ENCODE results near the gene ANO8. TPM values are rescaled to one million over a fixed set of nuclear protein-coding genes. Genes with fewer than 3 reads are reported as not detected.
"Not testable (repeated sequence)": the region's sequence is repeated elsewhere in the genome, so short reads cannot be mapped to it uniquely, and the experiment has no call there.

The ANO8 gene
- polyA plus RNA-seq, 4 donors: 1.9 to 5.1 (median 3.9) TPM

- FAIRE-seq (no peak), DNase-seq (no peak)
- WGBS, 3 donors: 90 to 94% (median 92%) methylated on average over 22 of the region's 22 CpGs
- Histone ChIP-seq H3K9me3 (ENCODE audit: control insufficient read depth in 2 of 2, insufficient read depth in 1 of 2, low read depth in 1 of 2, low read length in 1 of 2) (no peaks in the 10 kb centered on the region), H3K4me1 (ENCODE audit: control insufficient read depth in 3 of 3, insufficient read depth in 2 of 3, low read depth in 1 of 3, low read length in 2 of 3) (no peaks in the 10 kb centered on the region), H3K27ac (ENCODE audit: low read depth in 1 of 3, low read length in 2 of 3) (no peak overlapping the region), H3K4me3 (ENCODE audit: low read depth in 1 of 3, low read length in 3 of 3) (no peak overlapping the region), H3K27me3 (ENCODE audit: control insufficient read depth in 3 of 3, insufficient read depth in 3 of 3, low read length in 3 of 3) (peaks cover 0 to 3% (median 0%) of the 10 kb centered on the region in 3 donors), H3K36me3 (ENCODE audit: control insufficient read depth in 3 of 3, insufficient read depth in 2 of 3, low read depth in 1 of 3, low read length in 3 of 3) (no peaks in the 10 kb centered on the region)
Observed at GRCh38 chr19:17365361-17365760, 30.7 kb upstream of the ANO8 start.

GRCh38 chr19:17363852-17364605 is 29.4 kb upstream of the ANO8 start:
- not testable (repeated sequence) for DNase-seq; FAIRE-seq; H3K27ac ChIP-seq (ENCODE audit: low read depth in 1 of 3, low read length in 2 of 3); H3K9me3 ChIP-seq (ENCODE audit: control insufficient read depth in 2 of 2, insufficient read depth in 1 of 2, low read depth in 1 of 2, low read length in 1 of 2); H3K4me3 ChIP-seq (ENCODE audit: low read depth in 1 of 3, low read length in 3 of 3); H3K4me1 ChIP-seq (ENCODE audit: control insufficient read depth in 3 of 3, insufficient read depth in 2 of 3, low read depth in 1 of 3, low read length in 2 of 3); H3K27me3 ChIP-seq (ENCODE audit: control insufficient read depth in 3 of 3, insufficient read depth in 3 of 3, low read length in 3 of 3); H3K36me3 ChIP-seq (ENCODE audit: control insufficient read depth in 3 of 3, insufficient read depth in 2 of 3, low read depth in 1 of 3, low read length in 3 of 3)
- 80 to 92% (median 83%) methylated on average over 20 of the region's 20 CpGs for WGBS, 3 donors

GRCh38 chr19:17359905-17360800 is 25.5 kb upstream of the ANO8 start:
- DNase-seq: no peak
- Histone ChIP-seq H3K27ac (ENCODE audit: low read depth in 1 of 3, low read length in 2 of 3) (no peak overlapping the region), H3K27me3 (ENCODE audit: control insufficient read depth in 3 of 3, insufficient read depth in 3 of 3, low read length in 3 of 3) (no peaks in the 10 kb centered on the region), H3K4me1 (ENCODE audit: control insufficient read depth in 3 of 3, insufficient read depth in 2 of 3, low read depth in 1 of 3, low read length in 2 of 3) (no peaks in the 10 kb centered on the region), H3K36me3 (ENCODE audit: control insufficient read depth in 3 of 3, insufficient read depth in 2 of 3, low read depth in 1 of 3, low read length in 3 of 3) (no peaks in the 10 kb centered on the region), H3K9me3 (ENCODE audit: control insufficient read depth in 2 of 2, insufficient read depth in 1 of 2, low read depth in 1 of 2, low read length in 1 of 2) (no peaks in the 10 kb centered on the region), H3K4me3 (ENCODE audit: low read depth in 1 of 3, low read length in 3 of 3) (no peak overlapping the region)
- WGBS, 3 donors: 66 to 77% (median 71%) methylated on average over 6 of the region's 6 CpGs
- FAIRE-seq: no peak

GRCh38 chr19:17358395-17358794 is 23.7 kb upstream of the ANO8 start:
- FAIRE-seq (no peak), DNase-seq (no peak)
- H3K4me1 ChIP-seq (ENCODE audit: control insufficient read depth in 3 of 3, insufficient read depth in 2 of 3, low read depth in 1 of 3, low read length in 2 of 3): no peaks in the 10 kb centered on the region
- no peaks in the 10 kb centered on the region for H3K36me3 ChIP-seq (ENCODE audit: control insufficient read depth in 3 of 3, insufficient read depth in 2 of 3, low read depth in 1 of 3, low read length in 3 of 3)
- H3K27me3 ChIP-seq (ENCODE audit: control insufficient read depth in 3 of 3, insufficient read depth in 3 of 3, low read length in 3 of 3): no peaks in the 10 kb centered on the region
- no peak overlapping the region for H3K27ac ChIP-seq (ENCODE audit: low read depth in 1 of 3, low read length in 2 of 3)
- no peak overlapping the region for H3K4me3 ChIP-seq (ENCODE audit: low read depth in 1 of 3, low read length in 3 of 3)
- H3K9me3 ChIP-seq (ENCODE audit: control insufficient read depth in 2 of 2, insufficient read depth in 1 of 2, low read depth in 1 of 2, low read length in 1 of 2): no peaks in the 10 kb centered on the region
- 74 to 79% (median 77%) methylated on average over 6 to 7 of the region's 7 CpGs for WGBS, 3 donors

- no peak for FAIRE-seq
- WGBS, 3 donors: 37 to 56% (median 44%) methylated on average over 11 of the region's 11 CpGs
- H3K9me3 ChIP-seq (ENCODE audit: control insufficient read depth in 2 of 2, insufficient read depth in 1 of 2, low read depth in 1 of 2, low read length in 1 of 2): no peaks in the 10 kb centered on the region
- no peak for DNase-seq
- H3K27ac ChIP-seq (ENCODE audit: low read depth in 1 of 3, low read length in 2 of 3): no peak overlapping the region
- no peak overlapping the region for H3K4me3 ChIP-seq (ENCODE audit: low read depth in 1 of 3, low read length in 3 of 3)
- no peaks in the 10 kb centered on the region for H3K36me3 ChIP-seq (ENCODE audit: control insufficient read depth in 3 of 3, insufficient read depth in 2 of 3, low read depth in 1 of 3, low read length in 3 of 3)
- H3K4me1 ChIP-seq (ENCODE audit: control insufficient read depth in 3 of 3, insufficient read depth in 2 of 3, low read depth in 1 of 3, low read length in 2 of 3): no peaks in the 10 kb centered on the region
- no peaks in the 10 kb centered on the region for H3K27me3 ChIP-seq (ENCODE audit: control insufficient read depth in 3 of 3, insufficient read depth in 3 of 3, low read length in 3 of 3)
Observed at GRCh38 chr19:17357724-17358123, 23.1 kb upstream of the ANO8 start.

GRCh38 chr19:17357078-17357666 is 22.5 kb upstream of the ANO8 start:
- FAIRE-seq (no peak), DNase-seq (no peak)
- H3K9me3 ChIP-seq (ENCODE audit: control insufficient read depth in 2 of 2, insufficient read depth in 1 of 2, low read depth in 1 of 2, low read length in 1 of 2): no peaks in the 10 kb centered on the region
- H3K36me3 ChIP-seq (ENCODE audit: control insufficient read depth in 3 of 3, insufficient read depth in 2 of 3, low read depth in 1 of 3, low read length in 3 of 3): no peaks in the 10 kb centered on the region
- H3K4me1 ChIP-seq (ENCODE audit: control insufficient read depth in 3 of 3, insufficient read depth in 2 of 3, low read depth in 1 of 3, low read length in 2 of 3): no peaks in the 10 kb centered on the region
- no peaks in the 10 kb centered on the region for H3K27me3 ChIP-seq (ENCODE audit: control insufficient read depth in 3 of 3, insufficient read depth in 3 of 3, low read length in 3 of 3)
- no peak overlapping the region for H3K4me3 ChIP-seq (ENCODE audit: low read depth in 1 of 3, low read length in 3 of 3)
- no peak overlapping the region for H3K27ac ChIP-seq (ENCODE audit: low read depth in 1 of 3, low read length in 2 of 3)
- 76 to 86% (median 79%) methylated on average over 7 of the region's 7 CpGs for WGBS, 3 donors

- H3K4me1 ChIP-seq (ENCODE audit: control insufficient read depth in 3 of 3, insufficient read depth in 2 of 3, low read depth in 1 of 3, low read length in 2 of 3): no peaks in the 10 kb centered on the region
- DNase-seq: no peak
- H3K4me3 ChIP-seq (ENCODE audit: low read depth in 1 of 3, low read length in 3 of 3): no peak overlapping the region
- no peaks in the 10 kb centered on the region for H3K9me3 ChIP-seq (ENCODE audit: control insufficient read depth in 2 of 2, insufficient read depth in 1 of 2, low read depth in 1 of 2, low read length in 1 of 2)
- WGBS, 3 donors: 67 to 77% (median 69%) methylated on average over 8 of the region's 8 CpGs
- H3K27me3 ChIP-seq (ENCODE audit: control insufficient read depth in 3 of 3, insufficient read depth in 3 of 3, low read length in 3 of 3): peaks cover 0 to 9% (median 0%) of the 10 kb centered on the region in 3 donors
- H3K27ac ChIP-seq (ENCODE audit: low read depth in 1 of 3, low read length in 2 of 3): no peak overlapping the region
- no peak for FAIRE-seq
- H3K36me3 ChIP-seq (ENCODE audit: control insufficient read depth in 3 of 3, insufficient read depth in 2 of 3, low read depth in 1 of 3, low read length in 3 of 3): no peaks in the 10 kb centered on the region
Observed at GRCh38 chr19:17353386-17353785, 18.7 kb upstream of the ANO8 start.

GRCh38 chr19:17352608-17353280 is 18.1 kb upstream of the ANO8 start:
- Histone ChIP-seq H3K27ac (ENCODE audit: low read depth in 1 of 3, low read length in 2 of 3) (no peak overlapping the region), H3K4me3 (ENCODE audit: low read depth in 1 of 3, low read length in 3 of 3) (no peak overlapping the region), H3K36me3 (ENCODE audit: control insufficient read depth in 3 of 3, insufficient read depth in 2 of 3, low read depth in 1 of 3, low read length in 3 of 3) (no peaks in the 10 kb centered on the region), H3K9me3 (ENCODE audit: control insufficient read depth in 2 of 2, insufficient read depth in 1 of 2, low read depth in 1 of 2, low read length in 1 of 2) (no peaks in the 10 kb centered on the region), H3K27me3 (ENCODE audit: control insufficient read depth in 3 of 3, insufficient read depth in 3 of 3, low read length in 3 of 3) (peaks cover 0 to 12% (median 0%) of the 10 kb centered on the region in 3 donors), H3K4me1 (ENCODE audit: control insufficient read depth in 3 of 3, insufficient read depth in 2 of 3, low read depth in 1 of 3, low read length in 2 of 3) (no peaks in the 10 kb centered on the region)
- FAIRE-seq: no peak
- DNase-seq: no peak
- WGBS, 3 donors: 34 to 42% (median 37%) methylated on average over 14 of the region's 14 CpGs

All from small intestine (tissue), 7 donors.